A673 (cell line): Measurements from ENCODE around the gene FOS.

ENCODE experiments used
- EZH2 ChIP-seq: fragments of 200-600 bp; sonication (generic); IDR thresholded peaks from 2 replicates; pipeline ENCODE4 v1.6.1; 2017; ENCODE audit warnings: borderline replicate concordance, low read depth, mild to moderate bottlenecking, mixed read lengths, antibody characterized with exemption, low read length; ENCODE audit not compliant: poor library complexity, severe bottlenecking
- TF ChIP-seq, protein P1 (sequence below): fragments of 300-800, 200-600 bp; sonication (generic); conservative IDR thresholded peaks from 2 replicates; pipeline ENCODE4 v1.5.1; 2017; ENCODE audit warnings: low read depth, mild to moderate bottlenecking, antibody characterized with exemption, low read length, moderate library complexity, mixed read lengths

- TF ChIP-seq, protein P1, sequence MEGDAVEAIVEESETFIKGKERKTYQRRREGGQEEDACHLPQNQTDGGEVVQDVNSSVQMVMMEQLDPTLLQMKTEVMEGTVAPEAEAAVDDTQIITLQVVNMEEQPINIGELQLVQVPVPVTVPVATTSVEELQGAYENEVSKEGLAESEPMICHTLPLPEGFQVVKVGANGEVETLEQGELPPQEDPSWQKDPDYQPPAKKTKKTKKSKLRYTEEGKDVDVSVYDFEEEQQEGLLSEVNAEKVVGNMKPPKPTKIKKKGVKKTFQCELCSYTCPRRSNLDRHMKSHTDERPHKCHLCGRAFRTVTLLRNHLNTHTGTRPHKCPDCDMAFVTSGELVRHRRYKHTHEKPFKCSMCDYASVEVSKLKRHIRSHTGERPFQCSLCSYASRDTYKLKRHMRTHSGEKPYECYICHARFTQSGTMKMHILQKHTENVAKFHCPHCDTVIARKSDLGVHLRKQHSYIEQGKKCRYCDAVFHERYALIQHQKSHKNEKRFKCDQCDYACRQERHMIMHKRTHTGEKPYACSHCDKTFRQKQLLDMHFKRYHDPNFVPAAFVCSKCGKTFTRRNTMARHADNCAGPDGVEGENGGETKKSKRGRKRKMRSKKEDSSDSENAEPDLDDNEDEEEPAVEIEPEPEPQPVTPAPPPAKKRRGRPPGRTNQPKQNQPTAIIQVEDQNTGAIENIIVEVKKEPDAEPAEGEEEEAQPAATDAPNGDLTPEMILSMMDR: no peak
- TF ChIP-seq EZH2: no peak
Observed at GRCh38 chr14:75290851-75291250, 12.2 kb downstream of the FOS start.
